B cell (primary cell): ENCODE measurements around the gene MTUS2. TPM values are rescaled to one million over a fixed set of nuclear protein-coding genes. Genes with fewer than 3 reads are reported as not detected.

Experiments used
- ATAC-seq: fragments of 200-7000 bp; cut with Tn5 transposase; one replicate; pipeline ENCODE4 v1.10.0; 2021; ENCODE audit warnings: low read depth, mild to moderate bottlenecking, moderate number of reproducible peaks, moderate library complexity
- CTCF ChIA-PET: fragments of 350-600 bp; sonication (Branson Sonifier 250); formaldehyde crosslinking; loops from one replicate; lab custom pipeline; 2021; ENCODE audit warnings: antibody characterized with exemption, inconsistent platforms; lab: Charles Lee
- POLR2A ChIA-PET: fragments of 350-600 bp; sonication (Branson Sonifier 250); formaldehyde crosslinking; loops from one replicate; lab custom pipeline; 2021; ENCODE audit warnings: antibody characterized with exemption; lab: Charles Lee
- DNase-seq: peaks from one replicate; pipeline ENCODE4 v3.0.0; 2013
- H2AFZ ChIP-seq: 2 replicates; pipeline ENCODE4 v1.6.1; 2012; ENCODE audit warnings: mild to moderate bottlenecking, low read depth, low read length; ENCODE audit not compliant: insufficient read depth, poor library complexity, severe bottlenecking
- H3K27ac ChIP-seq, 2 donors: 1 replicate in 1 of 2; 2 replicates in 1 of 2; pipeline ENCODE4 v1.5.1; 2012 to 2013; ENCODE audit warnings: low read length in 2 of 2, mild to moderate bottlenecking in 2 of 2, moderate library complexity in 1 of 2
- H3K27me3 ChIP-seq, 4 experiments: fragments of 200-600 bp in 1 of 4; sonication (generic) in 1 of 4; replicated peaks in 1 of 4; 1 replicate in 2 of 4; 2 replicates in 2 of 4; pipeline versions ENCODE4 v1.6.1 to v1.7.0; 2013 to 2016; ENCODE audit warnings: low read length in 3 of 4, mild to moderate bottlenecking in 2 of 4, mixed read lengths in 1 of 4, moderate library complexity in 1 of 4; ENCODE audit not compliant: insufficient read depth in 4 of 4, control insufficient read depth in 3 of 4; ENCODE audit errors: control extremely low read depth in 1 of 4
- H3K36me3 ChIP-seq, 2 experiments: replicated peaks in 1 of 2; 1 replicate in 1 of 2; 2 replicates in 1 of 2; pipeline versions ENCODE4 v1.6.1 to v1.7.1; 2013; ENCODE audit warnings: low read length in 1 of 2; ENCODE audit not compliant: insufficient read depth in 2 of 2, control insufficient read depth in 1 of 2; ENCODE audit errors: control extremely low read depth in 1 of 2, extremely low read depth in 1 of 2
- H3K4me1 ChIP-seq, 2 donors: fragments of 200-600 bp in 1 of 2; sonication (generic) in 1 of 2; 1 replicate in 1 of 2; 2 replicates in 1 of 2; pipeline versions ENCODE4 v1.5.1 to v1.6.1; 2013 to 2017; ENCODE audit warnings: low read length in 2 of 2; ENCODE audit not compliant: control insufficient read depth in 2 of 2, insufficient read depth in 2 of 2
- H3K4me2 ChIP-seq: replicated peaks from 2 replicates; pipeline ENCODE3; 2012; ENCODE audit warnings: mild to moderate bottlenecking, low read depth, low read length; ENCODE audit not compliant: poor library complexity, severe bottlenecking
- H3K4me3 ChIP-seq, 5 experiments: fragments of 200-600 bp in 1 of 5; sonication (generic) in 1 of 5; 1 replicate in 3 of 5; 2 replicates in 2 of 5; pipeline versions ENCODE4 v1.5.1 to v1.7.0; 2011 to 2016; ENCODE audit warnings: low read length in 4 of 5, mild to moderate bottlenecking in 4 of 5, low read depth in 2 of 5, control low read depth in 1 of 5, moderate library complexity in 1 of 5; ENCODE audit not compliant: insufficient read depth in 1 of 5; ENCODE audit errors: control extremely low read depth in 1 of 5, extremely low read depth in 1 of 5
- H3K79me2 ChIP-seq: fragments of 200-600 bp; sonication (generic); one replicate; pipeline ENCODE4 v1.6.0; 2016; ENCODE audit warnings: low read length; ENCODE audit not compliant: control insufficient read depth, insufficient read depth
- H3K9ac ChIP-seq: fragments of 200-600 bp; sonication (generic); 2 replicates; pipeline ENCODE4 v1.6.1; 2017; ENCODE audit warnings: mild to moderate bottlenecking, low read length, moderate library complexity
- H3K9me3 ChIP-seq, 3 donors: one replicate each; pipeline versions ENCODE4 v1.6.1 to v1.7.1; 2013; ENCODE audit warnings: low read length in 2 of 3; ENCODE audit not compliant: control insufficient read depth in 2 of 3, insufficient read depth in 1 of 3; ENCODE audit errors: control extremely low read depth in 1 of 3
- H4K20me1 ChIP-seq: 2 replicates; pipeline ENCODE4 v1.6.0; 2012; ENCODE audit warnings: mild to moderate bottlenecking, low read length; ENCODE audit not compliant: insufficient read depth, control insufficient read depth, poor library complexity, severe bottlenecking
- H3K27ac Mint-ChIP-seq: one replicate; pipeline ENCODE4 v1.8.0; 2021; ENCODE audit warnings: mixed read lengths
- H3K27me3 Mint-ChIP-seq: one replicate; pipeline ENCODE4 v1.8.0; 2021; ENCODE audit warnings: mixed read lengths
- H3K4me1 Mint-ChIP-seq: one replicate; pipeline ENCODE4 v1.8.0; 2021; ENCODE audit warnings: mixed read lengths
- H3K4me3 Mint-ChIP-seq: one replicate; pipeline ENCODE4 v1.8.0; 2021; ENCODE audit warnings: mixed read lengths
- H3K9me3 Mint-ChIP-seq: one replicate; pipeline ENCODE4 v1.8.0; 2022; ENCODE audit warnings: mixed read lengths; ENCODE audit not compliant: insufficient read depth
- CTCF ChIP-seq: fragments of 200-600 bp; IDR thresholded peaks from one replicate; pipeline ENCODE4 v1.8.0; 2022; ENCODE audit warnings: antibody characterized with exemption, mild to moderate bottlenecking
- EZH2 ChIP-seq: IDR thresholded peaks from 2 replicates; pipeline ENCODE4 v1.6.1; 2012; ENCODE audit warnings: borderline replicate concordance, low read depth, mild to moderate bottlenecking, moderate library complexity, low read length; ENCODE audit not compliant: insufficient read depth, poor library complexity, severe bottlenecking
- WGBS: methylation state at CpG from one replicate; pipeline ENCODE4 v1.1.5; 2013; ENCODE audit warnings: missing lambda C conversion rate; ENCODE audit not compliant: insufficient coverage; 5-methylcytosine and 5-hydroxymethylcytosine counted together
- intact Hi-C: fragments of 100-400 bp; cut with micrococcal nuclease; formaldehyde crosslinking; loops from one replicate; pipeline ENCODE4 v1.10.0; 2022
- polyA plus RNA-seq: library from polyadenylated mRNA; depleted of rRNA; stranded (reverse); fragments of >200 nt; gene quantifications from 2 replicates; pipeline ENCODE4 v1.2.3, GENCODE V29; 2012
- total RNA-seq, 2 donors: library from RNA; stranded (reverse); fragments of 120-200 nt in 1 of 2; gene quantifications; 1 replicate in 1 of 2; 2 replicates in 1 of 2; pipeline versions ENCODE4 v1.2.3 to v1.2.4, GENCODE V29; 2013 to 2022

MTUS2 gene
- total and polyA plus RNA-seq, 2 donors (not counting 1 experiment from before 2014, with no cell fraction given), result 0.12 TPM; not detected in 1

GRCh38 chr13:29227576-29227975, 407.4 kb downstream of the MTUS2 start:
- CTCF ChIA-PET, result no interaction called here
- intact Hi-C loops, result no loop called here

GRCh38 chr13:29230299-29230845, 410.2 kb downstream of the MTUS2 start:
- H3K9me3 ChIP-seq, result no peaks in the 10 kb centered on the region
- no peaks in the 10 kb centered on the region for H3K27me3 ChIP-seq
- H3K4me1 ChIP-seq, result no peaks in the 10 kb centered on the region
- no peaks in the 10 kb centered on the region for H3K4me1 Mint-ChIP-seq
- H3K9ac ChIP-seq, result no peak overlapping the region
- H3K79me2 ChIP-seq, result no peaks in the 10 kb centered on the region
- no peaks in the 10 kb centered on the region for H3K36me3 ChIP-seq
- no peak overlapping the region for H3K27ac ChIP-seq
- ATAC-seq, result no peak
- no peak overlapping the region for H3K4me3 ChIP-seq
- H4K20me1 ChIP-seq, result no peaks in the 10 kb centered on the region
- intact Hi-C loops, result no loop called here
- 80% methylated on average over 1 of the region's 3 CpGs for whole genome bisulfite sequencing
- no peak overlapping the region for H2AFZ ChIP-seq
- CTCF ChIA-PET, result no interaction called here
- H3K27me3 Mint-ChIP-seq, result peaks cover 14% of the 10 kb centered on the region
- no peak for DNase-seq
- POLR2A ChIA-PET, result no interaction called here
- no peak overlapping the region for H3K27ac Mint-ChIP-seq
- TF ChIP-seq EZH2, result no peak
- TF ChIP-seq CTCF, result no peak
- H3K4me3 Mint-ChIP-seq, result no peak overlapping the region
- H3K4me2 ChIP-seq, result no peak overlapping the region
- H3K9me3 Mint-ChIP-seq, result no peaks in the 10 kb centered on the region

More at GRCh38 chr13:29227576-29227975, 407.4 kb downstream of the MTUS2 start:
- no peaks in the 10 kb centered on the region for H3K4me1 Mint-ChIP-seq
- TF ChIP-seq EZH2 (no peak), CTCF (no peak)
- H3K27ac Mint-ChIP-seq, result no peak overlapping the region
- Histone ChIP-seq H4K20me1 (no peaks in the 10 kb centered on the region), H3K79me2 (no peaks in the 10 kb centered on the region), H3K4me1 (no peaks in the 10 kb centered on the region), H3K4me3 (no peak overlapping the region), H3K27ac (no peak overlapping the region), H3K36me3 (no peaks in the 10 kb centered on the region), H3K27me3 (peaks cover 0 to 2% (median 0%) of the 10 kb centered on the region in 4 experiments), H3K4me2 (no peak overlapping the region), H2AFZ (no peak overlapping the region), H3K9me3 (peaks cover 0 to 18% (median 14%) of the 10 kb centered on the region in 3 donors), H3K9ac (no peak overlapping the region)
- H3K27me3 Mint-ChIP-seq, result peaks cover 14% of the 10 kb centered on the region
- no peak for ATAC-seq
- no peaks in the 10 kb centered on the region for H3K9me3 Mint-ChIP-seq
- DNase-seq, result no peak
- no peak overlapping the region for H3K4me3 Mint-ChIP-seq
- POLR2A ChIA-PET, result no interaction called here
